ENCODE measurements around the gene APOA1.

Gene APOA1

GRCh38 chr11:116786966-116787365, 50.5 kb downstream of the APOA1 start:
- DNase-seq, result no peak

DNA sequence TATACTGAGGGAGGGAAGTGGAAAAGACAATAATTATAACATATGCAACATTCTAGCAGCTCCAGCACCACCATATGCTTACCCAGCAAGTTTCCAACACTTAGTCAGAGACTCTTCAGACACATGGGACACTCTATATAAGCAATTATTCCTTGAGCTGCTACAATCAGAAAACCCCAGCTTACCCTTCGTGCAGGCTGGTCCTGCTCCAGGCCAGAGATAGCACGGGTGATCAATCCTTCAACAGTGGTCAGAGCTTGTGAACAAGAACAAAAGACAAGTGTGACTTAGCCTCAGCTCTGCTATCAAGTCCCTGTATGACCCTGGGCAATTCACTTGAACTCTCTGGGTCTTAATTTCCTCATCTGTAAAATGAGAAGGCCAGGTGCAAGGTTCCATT, 51.1 kb downstream of the APOA1 start:
- DNase-seq, result no peak

Measured in NK-92 treated with Interleukin-12 subunit alpha and Interleukin-12 subunit beta, amount 100 ng/mL, for 24 hours (cell line).